Left ventricle myocardium inferior (tissue), 1 donor: ENCODE measurements around the gene RAPGEF4. TPM values are rescaled to one million over a fixed set of nuclear protein-coding genes. Genes with fewer than 3 reads are reported as not detected.

Source experiments
- DNase-seq: peaks from one replicate; pipeline ENCODE4 v3.0.0-alpha.2; 2020
- H3K27ac ChIP-seq: fragments of 200-600 bp; replicated peaks from 2 replicates; pipeline ENCODE4 v1.8.0; 2021
- H3K27me3 ChIP-seq: fragments of 200-600 bp; 2 replicates; pipeline ENCODE4 v1.8.0; 2021; ENCODE audit warnings: low read depth
- H3K36me3 ChIP-seq: fragments of 200-600 bp; 2 replicates; pipeline ENCODE4 v1.8.0; 2021
- H3K4me1 ChIP-seq: fragments of 200-600 bp; 2 replicates; pipeline ENCODE4 v1.8.0; 2021
- H3K4me3 ChIP-seq: fragments of 200-600 bp; 2 replicates; pipeline ENCODE4 v1.8.0; 2021; ENCODE audit warnings: mild to moderate bottlenecking, moderate library complexity
- H3K9me3 ChIP-seq: fragments of 200-600 bp; replicated peaks from 2 replicates; pipeline ENCODE4 v1.8.0; 2021
- intact Hi-C: fragments of 100-400 bp; cut with micrococcal nuclease; formaldehyde crosslinking; loops from one replicate; pipeline ENCODE4 v1.11.0; 2022
- total RNA-seq: library from RNA; stranded (reverse); fragmentation: NEBNext Ultra II Directional; extraction: Animal tissue kit (Norgen Biotek cat#: 25700); gene quantifications from one replicate; pipeline ENCODE4 v1.2.1, GENCODE V29; 2021
- TF ChIP-seq, protein P1 (sequence below): fragments of 200-600 bp; IDR thresholded peaks from 2 replicates; pipeline ENCODE4 v1.8.0; 2021; ENCODE audit warnings: antibody characterized with exemption, mild to moderate bottlenecking, borderline replicate concordance
- donor health status: DM: no; HTN: yes; CAD: no; lungs with severe emphysema.

Gene RAPGEF4
- total RNA-seq, 1 donor from 2014 or later = 3.7 TPM

DNA sequence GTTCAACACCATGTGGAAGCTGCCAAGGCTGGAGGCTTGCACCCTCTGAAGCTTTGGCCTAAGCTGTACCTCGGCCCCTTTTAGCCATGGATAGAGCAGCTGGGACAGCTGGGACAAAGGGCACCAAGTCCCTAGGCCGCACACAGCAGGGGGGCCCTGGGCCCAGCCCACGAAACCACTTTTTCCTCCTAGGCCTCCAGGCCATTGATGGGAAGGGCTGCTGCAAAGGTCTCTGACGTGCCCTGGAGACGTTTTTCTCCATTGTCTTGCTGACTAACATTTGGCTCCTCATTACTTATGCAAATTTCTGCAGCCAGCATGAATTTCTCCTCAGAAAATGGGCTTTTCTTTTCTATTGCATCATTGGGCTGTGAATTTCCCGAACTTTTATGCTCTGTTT is 13.7 kb downstream of the RAPGEF4 start:
- intact Hi-C loops = no loop called here
- H3K9me3 ChIP-seq = peaks cover 8% of the 10 kb centered on the region
- no peaks in the 10 kb centered on the region for H3K36me3 ChIP-seq
- H3K4me3 ChIP-seq = no peak overlapping the region
- DNase-seq = no peak
- H3K27ac ChIP-seq = no peak overlapping the region
- TF ChIP-seq, protein P1, sequence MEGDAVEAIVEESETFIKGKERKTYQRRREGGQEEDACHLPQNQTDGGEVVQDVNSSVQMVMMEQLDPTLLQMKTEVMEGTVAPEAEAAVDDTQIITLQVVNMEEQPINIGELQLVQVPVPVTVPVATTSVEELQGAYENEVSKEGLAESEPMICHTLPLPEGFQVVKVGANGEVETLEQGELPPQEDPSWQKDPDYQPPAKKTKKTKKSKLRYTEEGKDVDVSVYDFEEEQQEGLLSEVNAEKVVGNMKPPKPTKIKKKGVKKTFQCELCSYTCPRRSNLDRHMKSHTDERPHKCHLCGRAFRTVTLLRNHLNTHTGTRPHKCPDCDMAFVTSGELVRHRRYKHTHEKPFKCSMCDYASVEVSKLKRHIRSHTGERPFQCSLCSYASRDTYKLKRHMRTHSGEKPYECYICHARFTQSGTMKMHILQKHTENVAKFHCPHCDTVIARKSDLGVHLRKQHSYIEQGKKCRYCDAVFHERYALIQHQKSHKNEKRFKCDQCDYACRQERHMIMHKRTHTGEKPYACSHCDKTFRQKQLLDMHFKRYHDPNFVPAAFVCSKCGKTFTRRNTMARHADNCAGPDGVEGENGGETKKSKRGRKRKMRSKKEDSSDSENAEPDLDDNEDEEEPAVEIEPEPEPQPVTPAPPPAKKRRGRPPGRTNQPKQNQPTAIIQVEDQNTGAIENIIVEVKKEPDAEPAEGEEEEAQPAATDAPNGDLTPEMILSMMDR = no peak
- no peaks in the 10 kb centered on the region for H3K4me1 ChIP-seq
- no peaks in the 10 kb centered on the region for H3K27me3 ChIP-seq

DNA sequence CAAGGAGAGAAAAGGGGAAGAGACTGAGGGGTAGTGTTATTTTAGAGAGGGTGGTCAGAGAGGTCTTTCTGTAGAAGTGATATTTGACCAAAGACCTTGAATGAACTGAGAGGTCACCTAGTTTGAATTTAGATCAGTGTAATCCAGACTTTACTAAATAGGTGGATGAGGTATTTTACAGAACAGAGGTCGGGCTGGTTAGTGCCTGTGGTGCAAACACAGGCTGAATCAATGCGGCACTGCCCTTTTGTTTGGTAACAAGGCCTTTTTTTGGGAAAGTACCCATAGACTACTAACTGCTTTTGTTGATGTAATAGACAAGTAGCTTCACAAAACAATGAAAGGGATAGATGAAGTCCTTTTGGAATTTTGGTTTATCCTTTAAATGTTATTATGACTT is 15.9 kb downstream of the RAPGEF4 start:
- TF ChIP-seq, protein P1 = no peak
- no peak overlapping the region for H3K4me3 ChIP-seq
- DNase-seq = no peak
- H3K27ac ChIP-seq = no peak overlapping the region
- H3K36me3 ChIP-seq = no peaks in the 10 kb centered on the region
- intact Hi-C loops = no loop called here
- H3K27me3 ChIP-seq = no peaks in the 10 kb centered on the region
- no peaks in the 10 kb centered on the region for H3K4me1 ChIP-seq
- no peaks in the 10 kb centered on the region for H3K9me3 ChIP-seq

DNA sequence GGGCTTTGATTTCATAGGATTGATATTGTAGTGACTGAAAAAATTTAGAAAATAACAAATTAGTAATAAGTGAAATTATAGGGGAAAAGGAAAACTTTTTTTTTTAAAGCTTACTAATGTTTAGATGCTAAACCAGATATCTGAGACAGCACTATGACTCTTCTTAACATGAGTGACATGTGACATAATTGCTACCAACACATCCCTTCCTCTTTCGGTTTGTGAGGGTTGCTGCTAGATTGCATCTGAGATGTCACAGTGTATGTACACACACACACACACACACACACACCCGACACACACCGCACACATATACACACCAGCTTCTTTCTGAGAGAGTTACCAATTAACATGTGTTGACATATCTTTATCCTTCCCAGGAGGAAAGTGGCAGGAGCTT is 18.0 kb downstream of the RAPGEF4 start:
- no peaks in the 10 kb centered on the region for H3K27me3 ChIP-seq
- intact Hi-C loops = no loop called here
- no peak for DNase-seq
- TF ChIP-seq, protein P1 = no peak
- no peaks in the 10 kb centered on the region for H3K4me1 ChIP-seq
- H3K36me3 ChIP-seq = no peaks in the 10 kb centered on the region
- H3K4me3 ChIP-seq = no peak overlapping the region
- no peaks in the 10 kb centered on the region for H3K9me3 ChIP-seq
- no peak overlapping the region for H3K27ac ChIP-seq

DNA sequence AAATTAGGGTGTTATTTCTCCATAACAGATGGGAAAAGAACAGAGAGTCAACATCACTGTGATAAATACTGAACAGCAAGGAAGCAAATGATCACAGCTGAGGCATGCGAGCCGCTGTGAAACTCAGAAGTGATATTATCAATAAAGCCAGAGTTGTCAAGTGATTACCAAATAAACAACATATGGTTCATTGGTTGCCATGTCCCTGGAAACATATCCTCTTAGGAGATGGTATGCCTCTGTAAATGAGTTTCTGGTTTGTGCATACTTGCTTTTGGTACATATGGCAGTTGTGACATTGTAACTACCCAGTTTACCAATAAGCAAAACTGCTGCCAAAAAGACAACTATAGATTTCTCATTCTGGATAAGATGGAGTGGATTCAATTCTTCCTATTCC is 23.8 kb downstream of the RAPGEF4 start:
- DNase-seq = no peak
- H3K27me3 ChIP-seq = no peaks in the 10 kb centered on the region
- H3K4me3 ChIP-seq = no peak overlapping the region
- H3K4me1 ChIP-seq = no peaks in the 10 kb centered on the region
- intact Hi-C loops = no loop called here
- no peaks in the 10 kb centered on the region for H3K36me3 ChIP-seq
- H3K27ac ChIP-seq = no peak overlapping the region
- H3K9me3 ChIP-seq = peaks cover 15% of the 10 kb centered on the region
- TF ChIP-seq, protein P1 = no peak

DNA sequence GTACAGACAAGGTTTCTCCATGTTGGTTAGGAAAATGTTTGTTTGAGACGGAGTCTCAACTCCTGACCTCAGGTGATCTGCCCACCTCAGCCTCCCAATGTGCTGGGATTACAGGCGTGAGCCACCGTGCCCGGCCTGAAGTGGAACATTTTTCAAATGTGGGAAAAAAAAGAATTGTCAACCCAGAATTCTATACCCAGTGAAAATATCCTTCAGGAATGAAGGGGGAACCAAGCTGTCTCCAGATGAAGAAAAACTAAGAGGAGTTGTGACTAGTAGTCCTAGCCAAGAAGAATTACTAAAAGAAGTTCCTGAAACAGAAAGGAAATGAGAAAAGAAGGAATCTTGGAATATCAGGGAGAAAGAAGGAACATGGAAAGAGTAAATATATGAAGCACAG is 25.7 kb downstream of the RAPGEF4 start:
- no peaks in the 10 kb centered on the region for H3K27me3 ChIP-seq
- peaks cover 15% of the 10 kb centered on the region for H3K9me3 ChIP-seq
- H3K27ac ChIP-seq = no peak overlapping the region
- TF ChIP-seq, protein P1 = no peak
- H3K36me3 ChIP-seq = no peaks in the 10 kb centered on the region
- no peaks in the 10 kb centered on the region for H3K4me1 ChIP-seq
- intact Hi-C loops = no loop called here
- H3K4me3 ChIP-seq = no peak overlapping the region
- no peak for DNase-seq

DNA sequence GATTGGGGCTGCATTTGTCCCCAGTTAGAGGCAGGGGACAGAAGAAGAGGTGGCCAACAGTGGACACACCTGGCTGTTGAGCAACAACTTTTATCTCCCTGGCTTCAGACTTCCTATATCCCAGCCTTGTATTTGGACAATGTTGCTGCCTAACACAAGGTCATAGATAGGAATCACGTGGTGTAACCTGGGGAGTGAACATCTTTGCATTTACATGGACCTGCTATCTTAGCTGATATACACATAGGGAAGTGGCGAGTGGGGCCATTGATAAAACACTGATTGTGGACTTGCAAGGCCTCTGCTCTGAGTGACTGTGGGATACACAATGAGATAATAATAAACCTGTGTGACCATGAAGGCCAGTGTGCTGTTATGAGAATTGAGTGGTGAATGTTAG is 26.9 kb downstream of the RAPGEF4 start:
- H3K4me3 ChIP-seq = no peak overlapping the region
- no peaks in the 10 kb centered on the region for H3K27me3 ChIP-seq
- no peaks in the 10 kb centered on the region for H3K36me3 ChIP-seq
- no peak overlapping the region for H3K27ac ChIP-seq
- intact Hi-C loops = no loop called here
- no peak for DNase-seq
- TF ChIP-seq, protein P1 = no peak
- H3K9me3 ChIP-seq = peaks cover 15% of the 10 kb centered on the region
- H3K4me1 ChIP-seq = no peaks in the 10 kb centered on the region
